ENCODE data around the gene STK17A. TPM values are rescaled to one million over a fixed set of nuclear protein-coding genes. Genes with fewer than 3 reads are reported as not detected.

STK17A gene
- total RNA-seq, 1 experiment from 2014 or later = 75.4 TPM

- Histone ChIP-seq H3K79me2 (ENCODE audit: low read length) (no peaks in the 10 kb centered on the region), H3K27ac (ENCODE audit: low read length) (no peak overlapping the region), H3K27me3 (ENCODE audit: low read length) (no peaks in the 10 kb centered on the region), H4K20me1 (ENCODE audit: low read length) (no peaks in the 10 kb centered on the region), H3K4me1 (ENCODE audit: insufficient read depth, low read length) (peaks cover 13% of the 10 kb centered on the region), H3K4me2 (ENCODE audit: low read length) (no peak overlapping the region), H3K9me3 (ENCODE audit: low read length) (no peaks in the 10 kb centered on the region), H2AFZ (ENCODE audit: low read length) (no peak overlapping the region), H3K4me3 (ENCODE audit: low read length) (no peak overlapping the region), H3K36me3 (ENCODE audit: low read depth, low read length) (no peaks in the 10 kb centered on the region), H3K9ac (ENCODE audit: low read length) (no peak overlapping the region), H3F3A (ENCODE audit: low read length, unreplicated experiment) (no peaks in the 10 kb centered on the region), H3K9me2 (replicated peaks; ENCODE audit: low read length) (no peaks in the 10 kb centered on the region)
- intact Hi-C loops (cut with micrococcal nuclease) = no loop called here
- ChIA-PET CTCF (no interaction called here), POLR2A (ENCODE audit: unreplicated experiment) (no interaction called here)
- no peak for TF ChIP-seq EZH2phosphoT487 (IDR thresholded peaks at IDR 0.05; ENCODE audit: borderline replicate concordance, low read length)
- TF ChIP-seq EZH2 (IDR thresholded peaks at IDR 0.05; ENCODE audit: low read length, unreplicated experiment) = no peak
- TF ChIP-seq CTCF (conservative IDR thresholded peaks at IDR 0.05; ENCODE audit: low read depth, low read length) = no peak
- DNase-seq (no peak), ATAC-seq (no peak)
- BruUV-seq (replicated peaks) = no TSS peak
Measured at GRCh38 chr7:43537765-43538403, 45.0 kb upstream of the STK17A start.

GRCh38 chr7:43538404-43538771 is 44.5 kb upstream of the STK17A start:
- H3K9me3 ChIP-seq (ENCODE audit: low read length) = no peaks in the 10 kb centered on the region
- TF ChIP-seq CTCF (conservative IDR thresholded peaks at IDR 0.05; ENCODE audit: low read depth, low read length) (no peak), EZH2phosphoT487 (IDR thresholded peaks at IDR 0.05; ENCODE audit: borderline replicate concordance, low read length) (no peak), EZH2 (IDR thresholded peaks at IDR 0.05; ENCODE audit: low read length, unreplicated experiment) (no peak)
- no peak overlapping the region for H2AFZ ChIP-seq (ENCODE audit: low read length)
- no peaks in the 10 kb centered on the region for H3K36me3 ChIP-seq (ENCODE audit: low read depth, low read length)
- H3K4me2 ChIP-seq (ENCODE audit: low read length) = no peak overlapping the region
- no peak overlapping the region for H3K27ac ChIP-seq (ENCODE audit: low read length)
- intact Hi-C loops (cut with micrococcal nuclease) = no loop called here
- no peak overlapping the region for H3K9ac ChIP-seq (ENCODE audit: low read length)
- ChIA-PET CTCF (no interaction called here), POLR2A (ENCODE audit: unreplicated experiment) (no interaction called here)
- no peaks in the 10 kb centered on the region for H3K79me2 ChIP-seq (ENCODE audit: low read length)
- no peaks in the 10 kb centered on the region for H3K27me3 ChIP-seq (ENCODE audit: low read length)
- H3F3A ChIP-seq (ENCODE audit: low read length, unreplicated experiment) = no peaks in the 10 kb centered on the region
- ATAC-seq (no peak), DNase-seq (no peak)
- BruUV-seq (replicated peaks) = no TSS peak
- H3K9me2 ChIP-seq (replicated peaks; ENCODE audit: low read length) = no peaks in the 10 kb centered on the region
- no peak overlapping the region for H3K4me3 ChIP-seq (ENCODE audit: low read length)
- no peaks in the 10 kb centered on the region for H4K20me1 ChIP-seq (ENCODE audit: low read length)
- peaks cover 13% of the 10 kb centered on the region for H3K4me1 ChIP-seq (ENCODE audit: insufficient read depth, low read length)

GRCh38 chr7:43540471-43540870 is 42.4 kb upstream of the STK17A start:
- DNase-seq (no peak), ATAC-seq (no peak)
- BruUV-seq (replicated peaks) = no TSS peak
- H3K4me1 ChIP-seq (ENCODE audit: insufficient read depth, low read length) = peaks cover 10% of the 10 kb centered on the region
- no peaks in the 10 kb centered on the region for H3K36me3 ChIP-seq (ENCODE audit: low read depth, low read length)
- no peak overlapping the region for H2AFZ ChIP-seq (ENCODE audit: low read length)
- H3K27ac ChIP-seq (ENCODE audit: low read length) = no peak overlapping the region
- no peak for TF ChIP-seq EZH2 (IDR thresholded peaks at IDR 0.05; ENCODE audit: low read length, unreplicated experiment)
- TF ChIP-seq EZH2phosphoT487 (IDR thresholded peaks at IDR 0.05; ENCODE audit: borderline replicate concordance, low read length) = no peak
- no peak for TF ChIP-seq CTCF (conservative IDR thresholded peaks at IDR 0.05; ENCODE audit: low read depth, low read length)
- ChIA-PET CTCF (no interaction called here), POLR2A (ENCODE audit: unreplicated experiment) (no interaction called here)
- no peaks in the 10 kb centered on the region for H3K9me2 ChIP-seq (replicated peaks; ENCODE audit: low read length)
- no peaks in the 10 kb centered on the region for H3K79me2 ChIP-seq (ENCODE audit: low read length)
- no peak overlapping the region for H3K4me2 ChIP-seq (ENCODE audit: low read length)
- no peak overlapping the region for H3K9ac ChIP-seq (ENCODE audit: low read length)
- no peaks in the 10 kb centered on the region for H3K27me3 ChIP-seq (ENCODE audit: low read length)
- no peaks in the 10 kb centered on the region for H3K9me3 ChIP-seq (ENCODE audit: low read length)
- intact Hi-C loops (cut with micrococcal nuclease) = no loop called here
- no peaks in the 10 kb centered on the region for H4K20me1 ChIP-seq (ENCODE audit: low read length)
- H3K4me3 ChIP-seq (ENCODE audit: low read length) = no peak overlapping the region
- no peaks in the 10 kb centered on the region for H3F3A ChIP-seq (ENCODE audit: low read length, unreplicated experiment)

Data from PC-3 (cell line).